Activated naive CD8-positive, alpha-beta T cell treated with anti-CD3 and anti-CD28 coated beads, Interleukin-2, amount 10 ng/mL, durations not matched to agents 7 days and 5 days (primary cell): ENCODE data around the gene POR. TPM values are rescaled to one million over a fixed set of nuclear protein-coding genes. Genes with fewer than 3 reads are reported as not detected.
"Not testable (repeated sequence)": the region's sequence is repeated elsewhere in the genome, so short reads cannot be mapped to it uniquely, and the experiment has no call there.

Source experiments
- ATAC-seq: fragments of 150-1000 bp; cut with Tn5 transposase; one replicate; pipeline ENCODE4 v1.10.0; 2021; ENCODE audit warnings: low read depth, moderate library complexity
- POLR2A ChIA-PET: fragments of 350-600 bp; sonication (Branson Sonifier 250); formaldehyde crosslinking; loops from one replicate; lab custom pipeline; 2021; ENCODE audit warnings: antibody characterized with exemption; lab: Charles Lee
- DNase-seq: peaks from one replicate; pipeline ENCODE4 v3.0.0; 2021
- H3K27ac Mint-ChIP-seq: one replicate; pipeline ENCODE4 v1.8.0; 2022; ENCODE audit warnings: mild to moderate bottlenecking, mixed read lengths
- H3K27me3 Mint-ChIP-seq: one replicate; pipeline ENCODE4 v1.8.0; 2022; ENCODE audit warnings: mild to moderate bottlenecking, moderate library complexity, mixed read lengths
- H3K36me3 Mint-ChIP-seq: one replicate; pipeline ENCODE4 v1.8.0; 2021; ENCODE audit warnings: mild to moderate bottlenecking, mixed read lengths
- H3K4me1 Mint-ChIP-seq: one replicate; pipeline ENCODE4 v1.8.0; 2021; ENCODE audit warnings: mixed read lengths
- H3K4me3 Mint-ChIP-seq: one replicate; pipeline ENCODE4 v1.8.0; 2022; ENCODE audit warnings: mild to moderate bottlenecking, moderate library complexity, mixed read lengths
- H3K9me3 Mint-ChIP-seq: one replicate; pipeline ENCODE4 v1.8.0; 2021; ENCODE audit warnings: mixed read lengths
- microRNA-seq: library from miRNA; unstranded; fragments of <30 nt; microRNA quantifications from one replicate; pipeline ENCODE4 v1.2.0, GENCODE V29; 2022
- total RNA-seq, 2 experiments: library from RNA; stranded (reverse); gene quantifications; one replicate each; pipeline ENCODE4 v1.2.3, GENCODE V29; 2021

The POR gene
- total RNA-seq, 2 experiments from 2014 or later = 61.5 to 62.2 TPM

- Mint-ChIP-seq H3K9me3 (no peaks in the 10 kb centered on the region), H3K36me3 (peaks cover 17% of the 10 kb centered on the region), H3K27me3 (peaks cover 2% of the 10 kb centered on the region), H3K27ac (peak overlapping the region; percentile 59), H3K4me1 (peaks cover 21% of the 10 kb centered on the region), H3K4me3 (peak overlapping the region; percentile 80)
- no peak for DNase-seq
- POLR2A ChIA-PET = interaction anchor here (1.5 kb wide), 2 partner anchors 94 to 96 kb away, joined by 4 to 5 read pairs; no protein-coding TSS in a partner anchor
- no peak for ATAC-seq
Observed at GRCh38 chr7:76009672-76010600, 95.0 kb downstream of the POR start.

- peaks cover 2% of the 10 kb centered on the region for H3K27me3 Mint-ChIP-seq
- H3K36me3 Mint-ChIP-seq = peaks cover 24% of the 10 kb centered on the region
- ATAC-seq (no peak), DNase-seq (no peak)
- H3K4me3 Mint-ChIP-seq = no peak overlapping the region
- POLR2A ChIA-PET = no interaction called here
- peaks cover 21% of the 10 kb centered on the region for H3K4me1 Mint-ChIP-seq
- no peak overlapping the region for H3K27ac Mint-ChIP-seq
- H3K9me3 Mint-ChIP-seq = no peaks in the 10 kb centered on the region
Observed at GRCh38 chr7:76011442-76011861, 96.5 kb downstream of the POR start.

GRCh38 chr7:76016191-76016947 lies 101.4 kb downstream of the POR start:
- peaks cover 14% of the 10 kb centered on the region for H3K4me1 Mint-ChIP-seq
- H3K27ac Mint-ChIP-seq = no peak overlapping the region
- no peaks in the 10 kb centered on the region for H3K9me3 Mint-ChIP-seq
- H3K36me3 Mint-ChIP-seq = peaks cover 35% of the 10 kb centered on the region
- ATAC-seq (no peak), DNase-seq (no peak)
- H3K27me3 Mint-ChIP-seq = no peaks in the 10 kb centered on the region
- H3K4me3 Mint-ChIP-seq = no peak overlapping the region
- POLR2A ChIA-PET = no interaction called here

GRCh38 chr7:76018520-76018919 lies 103.6 kb downstream of the POR start:
- H3K9me3 Mint-ChIP-seq, H3K27ac Mint-ChIP-seq, POLR2A ChIA-PET, ATAC-seq, H3K27me3 Mint-ChIP-seq, DNase-seq, H3K4me3 Mint-ChIP-seq: not testable (repeated sequence)
- H3K4me1 Mint-ChIP-seq = peaks cover 14% of the 10 kb centered on the region
- peaks cover 31% of the 10 kb centered on the region for H3K36me3 Mint-ChIP-seq

- ATAC-seq = peak; percentile 71
- Mint-ChIP-seq H3K9me3 (no peaks in the 10 kb centered on the region), H3K27me3 (no peaks in the 10 kb centered on the region), H3K27ac (peak overlapping the region; percentile 71), H3K4me1 (peaks cover 14% of the 10 kb centered on the region), H3K36me3 (peaks cover 33% of the 10 kb centered on the region), H3K4me3 (peak overlapping the region; percentile 55)
- DNase-seq = peak; percentile 83
- POLR2A ChIA-PET = interaction anchor here (0.7 to 1.9 kb wide), 3 partner anchors 28 to 153 kb away, joined by 4 read pairs; partner anchors contain the start of genes MDH2 and STYXL1
Observed at GRCh38 chr7:76020031-76020714, 105.2 kb downstream of the POR start.

- H3K36me3 Mint-ChIP-seq = peaks cover 25% of the 10 kb centered on the region
- DNase-seq (no peak), ATAC-seq (no peak)
- no peak overlapping the region for H3K4me3 Mint-ChIP-seq
- peaks cover 12% of the 10 kb centered on the region for H3K4me1 Mint-ChIP-seq
- no peak overlapping the region for H3K27ac Mint-ChIP-seq
- POLR2A ChIA-PET = interaction anchor here (1.9 kb wide), 1 partner anchor 26 kb away, joined by 4 read pairs; the partner anchor contains the start of genes MDH2 and STYXL1
- no peaks in the 10 kb centered on the region for H3K9me3 Mint-ChIP-seq
- no peaks in the 10 kb centered on the region for H3K27me3 Mint-ChIP-seq
Observed at GRCh38 chr7:76022026-76022780, 107.2 kb downstream of the POR start.

- peaks cover 10% of the 10 kb centered on the region for H3K4me1 Mint-ChIP-seq
- H3K9me3 Mint-ChIP-seq = no peaks in the 10 kb centered on the region
- H3K27me3 Mint-ChIP-seq = no peaks in the 10 kb centered on the region
- H3K27ac Mint-ChIP-seq = peak overlapping the region; percentile 3
- POLR2A ChIA-PET = no interaction called here
- ATAC-seq (no peak), DNase-seq (no peak)
- H3K36me3 Mint-ChIP-seq = peaks cover 21% of the 10 kb centered on the region
- H3K4me3 Mint-ChIP-seq = no peak overlapping the region
Observed at GRCh38 chr7:76023002-76023401, 108.0 kb downstream of the POR start.

GRCh38 chr7:76029682-76030081 lies 114.7 kb downstream of the POR start:
- H3K4me3 Mint-ChIP-seq, H3K4me1 Mint-ChIP-seq, H3K27ac Mint-ChIP-seq, H3K27me3 Mint-ChIP-seq, DNase-seq, ATAC-seq, POLR2A ChIA-PET, H3K9me3 Mint-ChIP-seq: not testable (repeated sequence)
- H3K36me3 Mint-ChIP-seq = peaks cover 11% of the 10 kb centered on the region

- Mint-ChIP-seq H3K9me3 (no peaks in the 10 kb centered on the region), H3K27ac (no peak overlapping the region), H3K4me1 (peaks cover 8% of the 10 kb centered on the region), H3K36me3 (peaks cover 5% of the 10 kb centered on the region), H3K4me3 (no peak overlapping the region), H3K27me3 (no peaks in the 10 kb centered on the region)
- POLR2A ChIA-PET = no interaction called here
- DNase-seq (no peak), ATAC-seq (no peak)
Observed at GRCh38 chr7:76031964-76032363, 117.0 kb downstream of the POR start.

Small RNA genes lying within 50 kb of the gene (microRNA-seq; reads per million reads assigned to microRNA genes)
- gene MIR4651 = not detected

Other genes starting within 250 kb of the POR start
- 1 to 10 TPM; 8.7 TPM for gene HIP1, start 176.2 kb upstream of the POR start, total RNA-seq
- not detected for gene CCL26, start 142.9 kb upstream of the POR start, total RNA-seq
- not detected for gene CCL24, start 101.3 kb upstream of the POR start, total RNA-seq
- 10 to 100 TPM; 32.2 to 33.1 TPM for gene RHBDD2, start 36.1 kb upstream of the POR start, total RNA-seq
- 10 to 100 TPM; 25.5 to 27.7 TPM for gene TMEM120A, start 79.4 kb downstream of the POR start, total RNA-seq
- gene STYXL1, start 132.8 kb downstream of the POR start, total RNA-seq = 10 to 100 TPM; 28.7 to 30.3 TPM
- gene MDH2, start 133.0 kb downstream of the POR start, total RNA-seq = 100 to 1,000 TPM; 132 to 137 TPM